ENCODE measurements around the gene SEZ6L2. TPM values are rescaled to one million over a fixed set of nuclear protein-coding genes. Genes with fewer than 3 reads are reported as not detected.

Gene SEZ6L2
- total and polyA plus RNA-seq, 9 of the 15 experiments (the other 6 are each of a cell fraction or from before 2014, with no cell fraction given), result 0.10 to 2.1 (median 0.72) TPM

DNA sequence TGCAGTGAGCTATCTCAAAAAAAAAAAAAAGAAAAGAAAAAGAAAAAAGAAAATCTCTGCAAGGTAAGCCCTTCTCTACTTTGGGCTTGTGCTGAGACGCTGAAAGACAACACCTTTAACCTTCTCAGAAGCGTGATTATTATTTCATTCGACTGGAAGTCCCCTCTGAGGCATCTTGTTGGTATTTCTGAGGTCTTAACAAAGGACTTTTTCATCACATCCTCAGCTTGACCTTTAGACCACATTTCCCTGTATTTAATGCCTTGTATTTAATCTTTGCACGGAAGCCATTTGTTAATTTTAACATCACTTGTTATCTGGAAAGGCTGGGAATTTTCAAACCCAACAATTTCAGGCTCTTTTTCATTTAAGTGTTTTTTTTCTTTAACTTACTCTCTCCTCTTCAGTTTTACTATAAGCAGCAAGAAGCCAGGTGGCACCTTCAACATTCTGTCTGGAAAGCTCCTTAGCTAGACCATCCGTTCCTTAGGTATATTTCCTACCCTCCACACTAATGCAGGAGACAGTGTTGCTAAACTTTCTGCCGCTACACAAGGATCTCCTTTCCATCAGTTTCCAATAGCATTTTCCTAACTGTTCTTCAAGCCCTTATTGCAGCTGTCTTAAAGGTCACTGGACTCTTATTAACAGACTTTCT, 16.4 kb upstream of the SEZ6L2 start:
- no TSS peak for BruUV-seq (replicated peaks)
- WGBS (ENCODE audit: insufficient coverage, low coverage, missing lambda C conversion rate), result 89% methylated on average over 6 of the region's 6 CpGs
- Histone ChIP-seq H3K9ac (ENCODE audit: insufficient read depth in 1 of 2, low read depth in 2 of 2, low read length in 2 of 2) (no peak overlapping the region), H3K4me2 (ENCODE audit: insufficient read depth, low read length) (no peak overlapping the region), H3K9me3 (replicated peaks; ENCODE audit: control insufficient read depth, insufficient read depth, low read depth, low read length) (no peaks in the 10 kb centered on the region), H2AFZ (ENCODE audit: low read depth, low read length) (no peak overlapping the region), H3K4me3 (no peak overlapping the region), H3K36me3 (ENCODE audit: control insufficient read depth, insufficient read depth, low read length) (peaks cover 38% of the 10 kb centered on the region), H3K27me3 (ENCODE audit: control insufficient read depth in 2 of 2, insufficient read depth in 2 of 2, low read length in 2 of 2) (no peaks in the 10 kb centered on the region), H4K20me1 (replicated peaks; ENCODE audit: control insufficient read depth, insufficient read depth, low read length) (no peaks in the 10 kb centered on the region), H3K9me1 (ENCODE audit: control insufficient read depth, insufficient read depth, low read length) (no peaks in the 10 kb centered on the region), H3K4me1 (replicated peaks in 1 of 2; ENCODE audit: control insufficient read depth in 2 of 2, insufficient read depth in 2 of 2, low read length in 2 of 2) (peaks cover 0 to 9% of the 10 kb centered on the region in 2 experiments; a peak in 2 of 5 replicates), H3K79me2 (ENCODE audit: control insufficient read depth, insufficient read depth, low read length) (no peaks in the 10 kb centered on the region), H3K27ac (ENCODE audit: extremely low read depth, low read depth, low read length) (no peak overlapping the region)
- no peak for DNase-seq (ENCODE audit: extremely low read depth in 1 of 4, low spot score in 3 of 4)
- TF ChIP-seq, protein P1, sequence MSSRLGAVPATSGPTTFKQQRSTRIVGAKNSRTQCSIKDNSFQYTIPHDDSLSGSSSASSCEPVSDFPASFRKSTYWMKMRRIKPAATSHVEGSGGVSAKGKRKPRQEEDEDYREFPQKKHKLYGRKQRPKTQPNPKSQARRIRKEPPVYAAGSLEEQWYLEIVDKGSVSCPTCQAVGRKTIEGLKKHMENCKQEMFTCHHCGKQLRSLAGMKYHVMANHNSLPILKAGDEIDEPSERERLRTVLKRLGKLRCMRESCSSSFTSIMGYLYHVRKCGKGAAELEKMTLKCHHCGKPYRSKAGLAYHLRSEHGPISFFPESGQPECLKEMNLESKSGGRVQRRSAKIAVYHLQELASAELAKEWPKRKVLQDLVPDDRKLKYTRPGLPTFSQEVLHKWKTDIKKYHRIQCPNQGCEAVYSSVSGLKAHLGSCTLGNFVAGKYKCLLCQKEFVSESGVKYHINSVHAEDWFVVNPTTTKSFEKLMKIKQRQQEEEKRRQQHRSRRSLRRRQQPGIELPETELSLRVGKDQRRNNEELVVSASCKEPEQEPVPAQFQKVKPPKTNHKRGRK (tag; IDR thresholded peaks at IDR 0.05), result no peak
- no peak for TF ChIP-seq SETDB1 (IDR thresholded peaks at IDR 0.05; ENCODE audit: low read length)
- no peak for TF ChIP-seq KDM4B (IDR thresholded peaks at IDR 0.05; ENCODE audit: borderline replicate concordance in 2 of 2, low read depth in 1 of 2)
- TF ChIP-seq TRIM28 (IDR thresholded peaks at IDR 0.05), result no peak
- no peak for TF ChIP-seq ZNF384 (IDR thresholded peaks at IDR 0.05; ENCODE audit: low read depth, low read length)
- TF ChIP-seq, protein P2, sequence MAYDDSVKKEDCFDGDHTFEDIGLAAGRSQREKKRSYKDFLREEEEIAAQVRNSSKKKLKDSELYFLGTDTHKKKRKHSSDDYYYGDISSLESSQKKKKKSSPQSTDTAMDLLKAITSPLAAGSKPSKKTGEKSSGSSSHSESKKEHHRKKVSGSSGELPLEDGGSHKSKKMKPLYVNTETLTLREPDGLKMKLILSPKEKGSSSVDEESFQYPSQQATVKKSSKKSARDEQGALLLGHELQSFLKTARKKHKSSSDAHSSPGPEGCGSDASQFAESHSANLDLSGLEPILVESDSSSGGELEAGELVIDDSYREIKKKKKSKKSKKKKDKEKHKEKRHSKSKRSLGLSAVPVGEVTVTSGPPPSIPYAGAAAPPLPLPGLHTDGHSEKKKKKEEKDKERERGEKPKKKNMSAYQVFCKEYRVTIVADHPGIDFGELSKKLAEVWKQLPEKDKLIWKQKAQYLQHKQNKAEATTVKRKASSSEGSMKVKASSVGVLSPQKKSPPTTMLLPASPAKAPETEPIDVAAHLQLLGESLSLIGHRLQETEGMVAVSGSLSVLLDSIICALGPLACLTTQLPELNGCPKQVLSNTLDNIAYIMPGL (CRISPR knock-in tag; IDR thresholded peaks at IDR 0.05), result no peak
- ChIA-PET CTCF (ENCODE audit: low intra/inter-chr PET ratio) (no interaction called here), POLR2A (interaction anchor here (0.5 to 1.5 kb wide), 3 partner anchors 11 to 38 kb away, joined by 3 to 11 read pairs (median 4); partner anchors contain the start of gene KCTD13)
- intact Hi-C loops (cut with micrococcal nuclease) (no loop called here), in situ Hi-C loops (cut with MboI) (no loop called here)
- no peak for ATAC-seq
- no peak for FAIRE-seq

All from K562 (cell line).